ENCODE results near the gene WFDC2.

Gene WFDC2

GRCh38 chr20:45469336-45470261 lies at the start of gene WFDC2:
Gene WFDC2 (plus strand): TSS chr20:45469753. CDS start chr20:45469782, 29 bp downstream.
- DNase-seq = no peak

- no peak for DNase-seq
Measured at GRCh38 chr20:45420125-45420524, 49.4 kb upstream of the WFDC2 start.

DNA sequence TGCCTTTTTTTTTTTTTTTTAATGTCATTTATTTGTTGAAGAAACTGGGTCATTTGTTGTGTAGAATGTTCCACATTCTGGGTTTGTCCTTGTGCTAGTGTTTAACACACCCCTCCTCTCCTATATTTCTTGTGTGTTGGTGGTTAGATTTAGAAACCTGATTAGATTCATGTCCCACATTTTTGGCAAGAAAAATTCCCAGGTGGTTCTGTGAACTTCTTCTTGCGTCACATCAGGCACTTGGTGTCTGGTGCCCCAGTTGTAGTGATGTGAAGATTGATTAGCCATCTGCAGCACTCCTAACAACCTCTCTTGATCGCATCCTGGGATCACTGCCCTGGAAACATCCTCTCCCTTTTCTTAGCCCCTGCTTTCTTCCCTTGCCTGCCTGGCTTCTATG lies 45.9 kb upstream of the WFDC2 start:
- no peak for DNase-seq

GRCh38 chr20:45425561-45425960 lies 44.0 kb upstream of the WFDC2 start:
- no peak for DNase-seq

- no peak for DNase-seq
Measured at GRCh38 chr20:45426320-45427016, 43.1 kb upstream of the WFDC2 start.

- no peak for DNase-seq
Measured at GRCh38 chr20:45427236-45428149, 42.1 kb upstream of the WFDC2 start.

GRCh38 chr20:45429618-45430017 lies 39.9 kb upstream of the WFDC2 start:
- no peak for DNase-seq

DNA sequence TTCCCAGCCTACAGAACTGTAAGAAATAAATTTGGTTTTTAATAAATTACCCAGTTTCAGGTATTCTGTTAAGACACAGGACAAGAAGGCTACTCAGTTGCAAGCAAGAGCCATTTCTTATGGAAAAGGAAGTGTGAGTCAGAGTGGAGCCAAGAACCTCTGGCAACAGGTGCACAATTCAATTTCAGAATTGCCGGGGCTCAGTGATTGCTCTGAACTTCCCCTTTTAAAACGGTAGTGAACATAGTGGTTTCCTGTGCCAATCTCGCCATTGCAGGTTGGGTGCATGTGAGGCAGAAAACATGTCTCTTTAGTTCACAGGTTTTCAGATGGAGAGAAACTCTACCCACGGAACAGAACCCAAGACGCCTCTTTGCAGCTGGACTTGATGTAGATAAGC lies 37.3 kb upstream of the WFDC2 start:
- DNase-seq = no peak

- DNase-seq = peak; percentile 7
Measured at GRCh38 chr20:45433316-45433715, 36.2 kb upstream of the WFDC2 start.

DNA sequence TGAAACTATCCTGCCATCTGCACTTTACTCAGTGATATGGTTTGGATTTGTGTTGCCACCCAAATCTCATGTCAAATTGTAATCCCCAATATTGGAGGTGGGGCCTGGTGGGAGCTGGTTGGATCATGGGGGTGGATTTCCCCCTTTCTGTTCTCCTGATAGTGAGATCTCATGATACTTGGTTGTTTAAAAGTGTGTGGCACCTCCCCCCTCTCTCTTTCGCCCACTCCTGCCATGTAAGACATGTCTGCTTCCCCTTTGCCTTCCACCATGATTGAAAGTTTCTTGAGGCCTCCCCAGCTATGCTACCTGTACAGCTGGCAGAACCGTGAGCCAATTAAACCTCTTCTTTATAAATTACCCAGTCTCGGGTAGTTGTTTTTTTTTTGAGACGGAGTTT lies 35.6 kb upstream of the WFDC2 start:
- DNase-seq = no peak

DNA sequence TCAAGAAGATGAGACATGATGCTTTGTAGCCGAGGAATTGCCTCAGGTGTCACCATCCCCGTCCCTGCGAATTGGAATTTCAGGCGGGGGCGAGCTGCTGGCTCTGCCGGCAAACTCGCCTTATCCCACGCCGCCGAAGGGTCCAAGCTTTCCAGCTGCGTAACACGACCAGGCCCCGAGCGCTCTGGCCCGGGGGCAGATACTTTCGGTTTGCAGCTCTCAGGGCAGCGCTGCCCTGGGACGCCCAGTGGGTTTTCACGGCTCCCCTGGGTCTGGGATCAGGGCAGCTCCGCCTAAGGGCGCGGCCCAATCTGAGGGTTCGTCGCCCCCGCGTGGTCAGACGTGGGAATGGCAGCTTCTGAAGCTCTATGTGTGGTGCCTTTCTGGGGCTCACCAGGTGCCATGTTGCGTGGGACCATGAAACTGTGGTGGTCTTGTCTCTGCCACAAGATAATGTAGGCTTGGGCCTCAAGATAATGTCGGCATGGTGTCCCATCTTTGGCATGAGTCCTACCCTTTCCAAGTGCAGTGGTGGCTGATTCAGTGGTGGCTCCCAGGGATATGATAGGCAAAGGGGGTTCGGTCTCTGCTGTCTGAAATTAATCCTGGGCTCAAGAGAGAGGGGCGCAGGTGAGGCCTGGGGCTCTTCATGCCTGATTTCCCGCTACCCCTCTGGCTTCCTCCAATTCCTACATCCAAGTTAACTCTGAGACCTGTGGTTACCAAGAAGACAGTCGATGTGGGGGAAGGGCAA lies 32.6 kb upstream of the WFDC2 start:
- peak; percentile 76 for DNase-seq

DNA sequence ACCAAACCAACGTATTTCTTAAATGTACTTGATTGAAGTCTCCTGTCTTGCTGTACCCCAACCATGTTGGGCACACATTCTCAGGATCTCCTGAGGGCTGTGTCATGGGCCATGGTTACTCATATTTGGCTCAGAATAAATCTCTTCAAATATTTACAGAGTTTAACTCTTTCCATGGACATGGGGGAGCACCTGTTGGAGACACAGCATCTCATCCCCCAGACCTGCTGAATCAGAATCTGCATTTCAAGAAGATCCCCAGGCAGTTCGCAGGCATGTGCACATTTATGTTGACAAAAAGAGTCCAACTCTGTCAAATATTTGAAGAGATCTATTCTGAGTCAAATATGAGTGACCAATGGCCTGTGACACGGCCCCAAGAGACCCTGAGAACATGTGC lies 29.1 kb upstream of the WFDC2 start:
- DNase-seq = no peak

DNA sequence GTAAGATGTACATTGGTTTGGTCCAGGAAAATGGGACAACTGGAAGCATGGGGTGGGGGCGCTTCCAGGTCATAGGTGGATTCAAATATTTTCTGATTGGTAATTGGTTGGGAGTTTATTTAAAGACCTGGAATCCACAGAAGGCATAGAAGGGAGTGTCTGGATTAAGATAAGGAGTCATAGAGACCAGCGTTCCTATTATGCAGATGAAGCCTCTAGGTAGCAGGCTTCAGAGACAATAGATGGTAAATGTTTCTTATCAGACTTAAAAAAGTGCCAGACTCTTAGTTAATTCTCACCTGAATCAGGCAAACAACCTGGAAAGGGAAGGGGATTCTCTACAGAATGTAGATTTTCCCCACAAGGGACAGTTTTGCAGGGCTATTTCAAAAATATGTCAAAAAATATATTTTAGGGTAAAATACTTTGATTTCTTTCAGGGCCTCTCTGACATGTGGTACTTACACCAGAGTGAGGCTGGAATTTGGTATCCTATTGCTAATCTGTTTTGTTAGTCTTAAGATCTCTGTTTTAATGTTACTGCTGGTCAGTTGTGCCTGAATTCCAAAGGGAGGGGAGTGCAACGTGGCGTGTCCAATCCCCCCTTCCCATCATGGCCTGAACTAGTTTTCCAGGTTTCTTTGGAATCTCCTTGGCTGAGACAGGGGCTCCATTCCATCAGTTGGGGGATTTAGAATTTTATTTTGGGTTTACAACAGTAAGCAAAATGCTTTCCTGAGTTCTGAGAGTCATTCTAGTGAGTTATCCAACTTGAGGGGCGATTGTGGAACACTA lies 28.5 kb upstream of the WFDC2 start:
- no peak for DNase-seq

GRCh38 chr20:45441746-45442145 lies 27.8 kb upstream of the WFDC2 start:
- DNase-seq = no peak

- DNase-seq = no peak
Measured at GRCh38 chr20:45444050-45444449, 25.5 kb upstream of the WFDC2 start.

DNA sequence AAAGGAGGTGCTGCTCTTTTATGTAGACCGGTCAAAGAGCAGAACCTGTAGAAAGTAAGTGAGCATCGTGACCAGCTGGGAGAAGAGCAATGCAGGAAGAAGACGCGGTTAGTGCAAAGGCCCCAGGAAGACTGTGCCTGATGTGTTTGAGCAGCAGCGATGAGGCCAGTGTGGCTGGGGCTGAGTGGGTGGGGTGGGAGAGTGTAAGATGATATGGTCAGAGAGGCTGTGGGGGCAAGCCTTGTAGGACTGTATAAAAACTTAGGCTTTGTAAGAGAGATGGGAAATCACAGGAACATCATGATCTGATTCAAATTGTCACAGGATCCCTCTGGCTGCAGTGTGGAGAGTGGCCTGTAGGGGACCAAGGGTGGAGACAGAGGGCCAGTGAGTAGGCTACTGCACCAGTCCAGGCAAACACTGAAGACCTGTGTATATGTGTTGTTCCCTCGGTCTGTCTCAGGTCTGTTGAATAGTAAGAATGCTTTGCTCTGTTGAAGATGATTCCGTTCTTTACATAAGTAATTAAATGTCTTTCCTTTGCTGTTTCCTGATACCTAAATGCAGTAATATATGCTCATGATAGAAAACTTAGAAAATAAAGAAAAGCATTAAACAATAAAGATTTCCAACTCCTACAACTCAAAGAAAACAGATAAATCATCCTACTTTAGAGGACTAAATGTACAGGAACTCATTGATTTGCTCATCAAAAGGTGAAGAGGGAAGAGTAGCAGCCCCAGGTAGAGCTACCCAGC lies 23.6 kb upstream of the WFDC2 start:
- DNase-seq = no peak

DNA sequence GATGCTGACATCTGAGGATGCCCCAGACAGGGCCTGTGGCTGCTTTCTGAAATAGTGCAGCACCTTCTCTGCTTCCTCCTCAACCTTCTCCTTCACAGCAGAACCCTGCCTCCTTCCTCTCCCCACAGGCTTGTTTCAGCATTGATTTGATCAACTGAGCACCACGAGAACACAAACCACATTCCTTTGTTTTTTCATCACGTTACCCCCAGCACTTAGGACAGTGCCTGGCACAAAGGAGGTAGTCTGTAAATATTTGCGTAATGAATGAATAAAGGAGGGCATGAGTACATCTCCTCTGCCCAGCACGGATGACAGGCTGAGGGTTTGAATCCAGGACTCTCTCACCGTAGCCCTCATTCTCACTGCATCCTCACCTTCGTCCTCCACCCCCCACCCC lies 21.3 kb upstream of the WFDC2 start:
- no peak for DNase-seq

DNA sequence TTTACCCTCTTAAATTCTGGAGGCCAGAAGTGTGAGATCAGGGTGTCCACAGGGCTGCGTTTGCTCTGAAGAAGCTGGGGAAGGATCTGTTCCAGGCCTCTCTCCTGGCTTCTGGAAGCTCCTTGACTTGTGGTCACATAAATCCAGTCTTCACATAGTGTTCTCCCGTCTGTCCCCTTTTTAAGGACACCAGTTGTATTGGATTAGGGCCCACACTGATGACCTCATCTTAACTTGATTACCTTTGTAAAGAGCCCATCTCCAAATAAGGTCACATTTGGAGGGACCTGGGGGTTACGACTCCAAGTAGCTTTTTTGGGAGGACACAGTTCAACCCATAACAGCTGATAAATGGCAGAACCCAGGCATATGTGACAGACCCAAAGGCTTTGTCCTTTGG lies 20.0 kb upstream of the WFDC2 start:
- no peak for DNase-seq

DNA sequence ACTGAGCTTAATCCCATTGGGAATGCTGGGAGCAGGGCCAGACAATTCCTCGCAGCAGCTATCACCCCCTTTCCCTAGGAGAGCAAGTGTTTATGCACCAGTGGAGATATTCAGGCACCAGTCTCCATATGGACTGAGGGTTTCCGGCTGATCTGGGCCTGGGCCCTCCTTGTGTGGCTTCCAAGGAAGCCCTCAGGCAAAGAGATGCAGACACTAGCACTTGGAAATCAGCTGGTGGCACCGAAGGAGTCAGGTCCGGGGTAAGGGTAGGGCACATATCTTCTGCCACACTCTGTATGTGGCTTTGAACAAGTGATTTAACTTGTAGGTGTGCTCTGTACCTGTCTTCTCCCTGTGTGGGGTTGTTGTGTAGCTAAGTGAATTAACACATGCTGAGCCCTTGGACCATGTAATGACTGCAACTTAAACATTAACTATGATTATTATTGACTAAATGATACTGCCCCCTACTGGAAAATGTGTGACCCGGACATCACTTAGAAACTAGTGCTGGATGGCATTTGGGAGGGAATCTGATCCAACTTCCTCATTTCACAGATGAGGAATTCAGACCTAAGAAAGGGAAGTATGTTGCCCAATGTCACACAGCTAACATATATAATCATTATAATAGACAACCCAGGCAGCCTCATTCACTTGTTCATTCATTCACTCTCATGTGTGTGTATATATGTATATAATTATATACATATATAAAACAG lies 19.3 kb upstream of the WFDC2 start:
- peak; percentile 28 for DNase-seq

DNA sequence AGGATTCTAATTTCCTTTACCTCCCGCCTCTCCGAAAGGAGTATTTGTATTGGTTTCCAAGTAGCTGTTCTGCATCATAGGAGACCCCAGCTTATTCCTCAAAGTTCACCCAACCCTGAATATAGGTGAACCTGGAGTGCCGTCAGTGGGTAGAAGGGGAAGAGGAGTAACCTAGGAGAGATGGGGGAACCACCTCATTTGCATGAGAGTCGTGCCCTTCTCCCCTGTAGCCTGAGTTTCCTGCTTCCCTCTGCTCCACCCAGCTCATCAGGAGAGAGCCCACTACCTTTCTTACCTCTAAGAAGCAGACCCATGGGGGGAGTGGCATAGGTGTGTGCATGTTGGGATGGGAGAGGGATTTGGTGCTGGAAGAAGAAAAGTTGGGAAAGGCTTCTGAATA lies 17.3 kb upstream of the WFDC2 start:
- DNase-seq = no peak
